ENCODE data around the gene ZFPL1.
A peak's percentile ranks its signal among the peaks of the same experiment; 100 is the strongest.

Gene ZFPL1

GRCh38 chr11:65132988-65133700, 49.1 kb downstream of the ZFPL1 start:
- Histone ChIP-seq H3K4ac (ENCODE audit: low read depth, low read length) (peak overlapping the region; percentile 37), H3K27me3 (ENCODE audit: insufficient read depth, low read length) (no peaks in the 10 kb centered on the region), H3K27ac (ENCODE audit: low read depth, low read length) (no peak overlapping the region), H3K4me1 (ENCODE audit: control insufficient read depth in 1 of 2, insufficient read depth in 2 of 2, low read length in 2 of 2) (peaks cover 7 to 12% of the 10 kb centered on the region in 2 experiments), H4K91ac (ENCODE audit: low read depth, low read length) (no peak overlapping the region), H2BK12ac (ENCODE audit: low read length) (no peak overlapping the region), H2AFZ (ENCODE audit: insufficient read depth, low read length, poor library complexity) (no peak overlapping the region), H3K9me3 (ENCODE audit: insufficient read depth, low read depth, low read length) (peaks cover 1% of the 10 kb centered on the region), H3K79me2 (ENCODE audit: control insufficient read depth, insufficient read depth, low read length, poor library complexity) (peaks cover 9% of the 10 kb centered on the region), H3K4me3 (ENCODE audit: low read depth, low read length) (no peak overlapping the region), H3K36me3 (ENCODE audit: control insufficient read depth in 1 of 2, insufficient read depth in 2 of 2, low read length in 2 of 2) (peaks cover 44 to 48% of the 10 kb centered on the region in 2 experiments), H3K23ac (ENCODE audit: low read length) (no peak overlapping the region), H3K79me1 (ENCODE audit: low read length) (peaks cover 11% of the 10 kb centered on the region), H2BK120ac (ENCODE audit: insufficient read depth, low read length, poor library complexity) (no peak overlapping the region), H3K9ac (ENCODE audit: low read length) (peak overlapping the region; percentile 39), H3K14ac (ENCODE audit: low read length) (no peak overlapping the region), H4K8ac (ENCODE audit: low read depth, low read length) (no peak overlapping the region), H4K12ac (ENCODE audit: low read depth, low read length) (no peak overlapping the region), H3K4me2 (ENCODE audit: low read length) (peak overlapping the region; percentile 85), H2AK5ac (ENCODE audit: low read length) (no peak overlapping the region), H3K18ac (ENCODE audit: low read length) (peak overlapping the region; percentile 8), H2BK5ac (ENCODE audit: low read depth, low read length, poor library complexity) (no peak overlapping the region)
- WGBS (ENCODE audit: extremely low coverage, insufficient coverage, insufficient read length): no CpG with 5 or more reads among the region's 18 CpGs
- DNase-seq: peak; percentile 53 to 76

GRCh38 chr11:65133724-65134123, 49.7 kb downstream of the ZFPL1 start:
- H3K23ac ChIP-seq (ENCODE audit: low read length): no peak overlapping the region
- H2BK12ac ChIP-seq (ENCODE audit: low read length): no peak overlapping the region
- no peak overlapping the region for H2AFZ ChIP-seq (ENCODE audit: insufficient read depth, low read length, poor library complexity)
- no peak overlapping the region for H2BK120ac ChIP-seq (ENCODE audit: insufficient read depth, low read length, poor library complexity)
- H3K27me3 ChIP-seq (ENCODE audit: insufficient read depth, low read length): no peaks in the 10 kb centered on the region
- peak overlapping the region; percentile 55 for H3K18ac ChIP-seq (ENCODE audit: low read length)
- H4K8ac ChIP-seq (ENCODE audit: low read depth, low read length): peak overlapping the region; percentile 88
- peak overlapping the region; percentile 37 for H3K4ac ChIP-seq (ENCODE audit: low read depth, low read length)
- no CpG with 5 or more reads among the region's 20 CpGs for WGBS (ENCODE audit: extremely low coverage, insufficient coverage, insufficient read length)
- peak overlapping the region; percentile 89 for H2BK5ac ChIP-seq (ENCODE audit: low read depth, low read length, poor library complexity)
- H3K9me3 ChIP-seq (ENCODE audit: insufficient read depth, low read depth, low read length): peaks cover 1% of the 10 kb centered on the region
- H3K36me3 ChIP-seq (ENCODE audit: control insufficient read depth in 1 of 2, insufficient read depth in 2 of 2, low read length in 2 of 2): peaks cover 38 to 43% of the 10 kb centered on the region in 2 experiments
- H3K79me1 ChIP-seq (ENCODE audit: low read length): peaks cover 11% of the 10 kb centered on the region
- peaks cover 7 to 12% of the 10 kb centered on the region in 2 experiments for H3K4me1 ChIP-seq (ENCODE audit: control insufficient read depth in 1 of 2, insufficient read depth in 2 of 2, low read length in 2 of 2)
- H3K9ac ChIP-seq (ENCODE audit: low read length): peak overlapping the region; percentile 73
- H3K4me3 ChIP-seq (ENCODE audit: low read depth, low read length): peak overlapping the region; percentile 90
- H4K91ac ChIP-seq (ENCODE audit: low read depth, low read length): peak overlapping the region; percentile 88
- H3K4me2 ChIP-seq (ENCODE audit: low read length): peak overlapping the region; percentile 85
- DNase-seq: peak in 1 of 2 donors; percentile 20
- peak overlapping the region; percentile 66 for H4K12ac ChIP-seq (ENCODE audit: low read depth, low read length)
- H3K14ac ChIP-seq (ENCODE audit: low read length): peak overlapping the region; percentile 60
- peaks cover 9% of the 10 kb centered on the region for H3K79me2 ChIP-seq (ENCODE audit: control insufficient read depth, insufficient read depth, low read length, poor library complexity)
- H3K27ac ChIP-seq (ENCODE audit: low read depth, low read length): peak overlapping the region; percentile 92
- H2AK5ac ChIP-seq (ENCODE audit: low read length): peak overlapping the region; percentile 76

- no CpG with 5 or more reads among the region's 60 CpGs for WGBS (ENCODE audit: extremely low coverage, insufficient coverage, insufficient read length)
Observed at GRCh38 chr11:65134240-65134951, 50.4 kb downstream of the ZFPL1 start, which contains the start of gene SYVN1. SYVN1 (minus strand) TSS chr11:65134519; CDS start chr11:65133601, 918 bp downstream.

GRCh38 chr11:65134952-65135632, 51.1 kb downstream of the ZFPL1 start:
- Histone ChIP-seq H3K9me3 (ENCODE audit: insufficient read depth, low read depth, low read length) (peaks cover 1% of the 10 kb centered on the region), H3K14ac (ENCODE audit: low read length) (peak overlapping the region; percentile 60), H2BK5ac (ENCODE audit: low read depth, low read length, poor library complexity) (no peak overlapping the region), H3K79me2 (ENCODE audit: control insufficient read depth, insufficient read depth, low read length, poor library complexity) (peaks cover 9% of the 10 kb centered on the region), H2BK120ac (ENCODE audit: insufficient read depth, low read length, poor library complexity) (no peak overlapping the region), H3K79me1 (ENCODE audit: low read length) (peaks cover 11% of the 10 kb centered on the region), H4K12ac (ENCODE audit: low read depth, low read length) (peak overlapping the region; percentile 66), H3K4ac (ENCODE audit: low read depth, low read length) (no peak overlapping the region), H3K23ac (ENCODE audit: low read length) (no peak overlapping the region), H2BK12ac (ENCODE audit: low read length) (no peak overlapping the region), H2AFZ (ENCODE audit: insufficient read depth, low read length, poor library complexity) (peak overlapping the region; percentile 13), H3K4me2 (ENCODE audit: low read length) (peak overlapping the region; percentile 85), H3K4me3 (ENCODE audit: low read depth, low read length) (peak overlapping the region; percentile 90), H3K18ac (ENCODE audit: low read length) (no peak overlapping the region), H3K4me1 (ENCODE audit: control insufficient read depth in 1 of 2, insufficient read depth in 2 of 2, low read length in 2 of 2) (peaks cover 7 to 12% of the 10 kb centered on the region in 2 experiments), H2AK5ac (ENCODE audit: low read length) (no peak overlapping the region), H3K27me3 (ENCODE audit: insufficient read depth, low read length) (no peaks in the 10 kb centered on the region), H3K36me3 (ENCODE audit: control insufficient read depth in 1 of 2, insufficient read depth in 2 of 2, low read length in 2 of 2) (peaks cover 27 to 30% of the 10 kb centered on the region in 2 experiments), H4K91ac (ENCODE audit: low read depth, low read length) (peak overlapping the region; percentile 88), H3K27ac (ENCODE audit: low read depth, low read length) (peak overlapping the region; percentile 92), H3K9ac (ENCODE audit: low read length) (peak overlapping the region; percentile 97), H4K8ac (ENCODE audit: low read depth, low read length) (peak overlapping the region; percentile 88)
- peak; percentile 95 for DNase-seq
- no CpG with 5 or more reads among the region's 24 CpGs for WGBS (ENCODE audit: extremely low coverage, insufficient coverage, insufficient read length)

More at GRCh38 chr11:65134240-65134951, 50.4 kb downstream of the ZFPL1 start, which contains the start of gene SYVN1:
- H2AFZ ChIP-seq (ENCODE audit: insufficient read depth, low read length, poor library complexity): peak within 1 kb of the TSS; percentile 65
- peak within 1 kb of the TSS; percentile 37 for H3K4ac ChIP-seq (ENCODE audit: low read depth, low read length)
- H3K4me3 ChIP-seq (ENCODE audit: low read depth, low read length): peak within 1 kb of the TSS; percentile 90
- peak within 1 kb of the TSS; percentile 85 for H3K4me2 ChIP-seq (ENCODE audit: low read length)
- no peaks in the 10 kb centered on the region for H3K27me3 ChIP-seq (ENCODE audit: insufficient read depth, low read length)
- peaks cover 9% of the 10 kb centered on the region for H3K79me2 ChIP-seq (ENCODE audit: control insufficient read depth, insufficient read depth, low read length, poor library complexity)
- peaks cover 11% of the 10 kb centered on the region for H3K79me1 ChIP-seq (ENCODE audit: low read length)
- peak within 1 kb of the TSS; percentile 88 for H4K91ac ChIP-seq (ENCODE audit: low read depth, low read length)
- H3K9me3 ChIP-seq (ENCODE audit: insufficient read depth, low read depth, low read length): peaks cover 1% of the 10 kb centered on the region
- peak within 1 kb of the TSS; percentile 73 for H2BK120ac ChIP-seq (ENCODE audit: insufficient read depth, low read length, poor library complexity)
- H2BK5ac ChIP-seq (ENCODE audit: low read depth, low read length, poor library complexity): peak within 1 kb of the TSS; percentile 89
- H3K18ac ChIP-seq (ENCODE audit: low read length): peak within 1 kb of the TSS; percentile 76
- peaks cover 7 to 12% of the 10 kb centered on the region in 2 experiments for H3K4me1 ChIP-seq (ENCODE audit: control insufficient read depth in 1 of 2, insufficient read depth in 2 of 2, low read length in 2 of 2)
- peak within 1 kb of the TSS; percentile 92 for H3K27ac ChIP-seq (ENCODE audit: low read depth, low read length)
- peak within 1 kb of the TSS; percentile 97 for H3K9ac ChIP-seq (ENCODE audit: low read length)
- H4K12ac ChIP-seq (ENCODE audit: low read depth, low read length): peak within 1 kb of the TSS; percentile 66
- H3K23ac ChIP-seq (ENCODE audit: low read length): no peak within 1 kb of the TSS
- peak within 1 kb of the TSS; percentile 88 for H4K8ac ChIP-seq (ENCODE audit: low read depth, low read length)
- peaks cover 34 to 37% of the 10 kb centered on the region in 2 experiments for H3K36me3 ChIP-seq (ENCODE audit: control insufficient read depth in 1 of 2, insufficient read depth in 2 of 2, low read length in 2 of 2)
- peak within 1 kb of the TSS; percentile 60 for H3K14ac ChIP-seq (ENCODE audit: low read length)
- DNase-seq: peak; percentile 87 to 89
- H2BK12ac ChIP-seq (ENCODE audit: low read length): peak within 1 kb of the TSS; percentile 16
- peak within 1 kb of the TSS; percentile 76 for H2AK5ac ChIP-seq (ENCODE audit: low read length)

All from trophoblast cell (in vitro differentiated cells and primary cell).